HG03558 (cell line): ENCODE measurements around the gene TMEM98.
"Not testable (repeated sequence)": the region's sequence is repeated elsewhere in the genome, so short reads cannot be mapped to it uniquely, and the experiment has no call there.

Source experiments
- ATAC-seq: cut with Tn5 transposase; IDR thresholded peaks from one replicate; pipeline ENCODE4 v1.9.1; 2021; ENCODE audit warnings: moderate number of reproducible peaks; ENCODE audit not compliant: unreplicated experiment; ENCODE audit errors: extremely low read depth

The TMEM98 gene

DNA sequence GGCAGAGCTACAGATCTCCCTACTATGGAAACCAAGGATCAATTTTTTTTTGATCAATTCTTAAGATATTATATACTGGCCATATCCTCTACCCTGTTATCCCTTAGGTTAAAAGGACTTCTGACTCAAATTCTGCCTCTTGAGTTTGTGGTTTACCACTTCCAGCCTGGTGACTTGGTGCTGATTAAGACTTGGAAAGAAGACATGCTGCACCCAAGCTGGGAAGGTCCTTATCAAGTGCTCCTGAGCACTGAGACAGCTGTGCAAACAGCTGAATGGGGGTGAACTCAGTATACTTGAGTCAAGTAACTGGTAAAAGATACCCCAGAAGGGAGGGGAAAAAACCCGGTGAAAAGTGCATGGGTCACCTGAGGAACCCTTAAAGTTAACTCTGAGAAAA lies 43.2 kb downstream of the TMEM98 start:
- no peak for ATAC-seq

DNA sequence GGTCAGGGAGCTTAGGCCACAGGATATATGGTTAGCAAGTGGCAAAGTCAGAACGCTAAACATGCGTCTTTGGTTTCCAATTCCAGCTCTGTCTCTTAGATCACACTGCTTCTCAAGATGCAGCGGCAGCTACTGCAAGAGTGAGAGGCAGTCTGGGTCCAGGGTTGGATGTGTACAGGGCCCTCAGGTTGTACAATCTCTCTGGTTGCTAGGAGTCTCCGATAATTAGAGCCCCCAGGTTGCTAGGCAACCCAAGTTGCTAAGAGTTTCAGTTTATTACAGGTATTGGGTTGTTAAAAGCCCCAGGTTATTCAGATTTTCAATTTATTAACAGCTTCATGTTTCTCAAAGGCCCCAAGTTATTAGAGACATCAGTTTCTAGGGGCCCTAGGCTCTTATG lies 48.2 kb downstream of the TMEM98 start:
- no peak for ATAC-seq

DNA sequence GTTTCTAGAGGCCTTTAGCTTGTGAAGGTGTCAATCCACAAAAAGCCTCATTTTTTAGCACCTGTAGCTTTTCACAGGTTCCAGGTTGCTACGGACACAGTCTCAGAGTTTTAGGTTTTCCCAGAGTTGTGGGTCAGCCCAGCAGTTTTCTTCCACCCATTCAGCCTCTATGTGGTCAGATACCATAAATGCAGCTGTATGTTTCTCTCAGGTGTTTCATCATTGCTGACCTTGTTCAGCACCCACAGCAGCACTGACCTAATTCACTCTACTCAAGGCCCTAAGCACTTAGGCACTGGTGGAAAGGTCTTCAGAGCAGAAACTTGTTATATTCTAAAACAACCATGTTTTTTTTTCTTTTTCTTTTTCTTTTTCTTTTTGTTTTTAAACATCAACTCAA lies 48.7 kb downstream of the TMEM98 start:
- ATAC-seq: no peak

DNA sequence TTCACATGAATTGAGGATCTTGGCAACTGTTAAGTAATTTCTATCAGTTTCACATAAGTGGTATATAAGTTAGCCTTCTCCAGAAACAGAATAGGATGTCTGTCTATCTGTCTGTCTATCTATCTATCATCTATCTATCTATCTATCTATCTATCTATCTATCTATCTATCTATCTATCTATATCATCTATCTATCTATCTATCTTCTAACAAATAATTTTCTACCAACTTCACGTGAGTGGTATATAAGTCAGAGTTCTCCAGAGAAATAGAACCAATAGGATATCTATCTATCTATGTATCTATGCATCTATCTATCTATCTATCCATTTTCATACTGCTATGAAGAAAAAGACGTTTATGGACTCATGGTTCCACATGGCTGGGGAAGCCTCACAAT lies 52.3 kb downstream of the TMEM98 start:
- no peak for ATAC-seq

DNA sequence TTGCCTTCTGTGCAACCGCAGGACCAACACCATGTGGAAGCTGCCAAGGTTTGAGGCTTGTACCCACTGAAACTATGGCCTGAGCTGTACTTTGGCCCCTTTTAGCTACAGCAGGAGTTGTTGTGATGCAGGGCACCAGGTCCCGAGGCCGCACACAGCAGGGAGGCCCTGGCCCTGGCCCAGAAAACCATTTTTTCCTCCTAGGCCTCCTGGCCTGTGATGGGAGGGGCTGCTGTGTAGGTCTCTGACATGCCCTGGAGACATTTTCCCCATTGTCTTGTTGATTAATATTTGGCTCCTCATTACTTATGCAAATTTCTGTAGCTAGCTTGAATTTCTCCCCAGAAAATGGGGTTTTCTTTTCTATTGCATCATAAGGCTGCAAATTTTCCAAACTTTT lies 53.7 kb downstream of the TMEM98 start:
- ATAC-seq: not testable (repeated sequence)

DNA sequence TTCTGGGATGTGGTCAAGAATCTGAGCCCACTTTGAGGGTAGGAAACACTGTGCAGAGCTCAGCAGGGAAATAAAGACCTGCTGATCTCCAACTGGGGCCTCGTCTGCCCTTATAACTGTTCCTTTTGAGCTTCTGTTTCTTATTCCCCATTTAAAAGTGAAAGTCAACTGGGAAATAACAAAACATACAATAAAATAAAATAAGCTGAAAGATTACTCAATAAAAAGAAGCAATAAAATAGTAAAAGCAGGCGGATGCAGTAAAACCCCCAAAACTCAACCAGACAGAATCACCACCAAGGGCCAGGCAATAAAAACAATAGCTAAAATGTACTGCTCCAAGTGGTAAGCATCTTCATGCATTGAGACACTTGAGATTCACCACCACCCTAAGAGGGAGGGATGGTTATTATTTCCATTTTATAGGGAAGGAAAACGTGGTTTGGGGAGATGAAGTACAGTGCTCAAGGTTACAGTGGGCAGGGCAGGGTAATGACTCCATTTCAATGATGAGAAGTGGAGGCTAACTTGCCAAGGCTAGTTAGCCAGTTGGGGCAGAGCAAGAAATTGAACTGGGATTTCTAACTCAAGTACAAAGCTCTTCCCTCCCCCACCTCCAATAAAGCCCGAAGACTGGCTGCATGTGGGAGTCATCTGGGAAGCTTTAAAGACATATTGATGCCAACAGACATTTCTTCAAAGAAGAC lies 57.2 kb downstream of the TMEM98 start:
- no peak for ATAC-seq

DNA sequence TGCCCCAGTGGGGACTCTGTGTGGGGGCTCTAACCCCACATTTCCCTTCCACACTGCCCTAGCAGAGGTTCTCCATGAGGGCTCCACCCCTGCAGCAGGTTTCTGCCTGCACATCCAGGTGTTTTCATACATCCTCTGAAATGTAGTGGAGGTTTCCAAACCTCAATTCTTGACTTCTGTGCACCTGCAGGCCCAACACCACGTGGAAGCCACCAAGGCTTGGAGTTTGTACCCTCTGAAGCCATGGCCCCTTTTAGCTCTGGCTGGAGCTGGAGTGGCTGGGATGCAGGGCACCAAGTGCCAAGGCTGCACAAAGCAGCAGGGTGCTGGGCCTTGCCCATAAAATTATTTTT lies 59.5 kb downstream of the TMEM98 start:
- ATAC-seq: not testable (repeated sequence)

DNA sequence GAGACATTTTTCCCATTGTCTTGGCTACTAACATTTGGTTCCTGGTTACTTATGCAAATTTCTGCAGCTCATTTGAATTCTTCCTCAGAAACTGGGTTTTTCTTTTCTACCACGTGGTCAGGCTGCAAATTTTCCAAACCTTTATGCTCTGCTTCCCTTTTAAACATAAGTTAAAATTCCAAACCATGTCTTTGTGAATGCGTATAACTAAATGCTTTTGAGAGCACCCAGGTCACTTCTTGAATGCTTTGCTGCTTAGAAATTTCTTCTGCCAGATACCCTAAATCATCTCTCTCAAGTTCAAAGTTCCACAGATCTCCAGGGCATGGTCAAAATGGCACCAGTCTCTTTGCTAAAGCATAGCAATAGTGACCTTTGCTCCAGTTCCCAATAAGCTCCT lies 59.9 kb downstream of the TMEM98 start:
- not testable (repeated sequence) for ATAC-seq

DNA sequence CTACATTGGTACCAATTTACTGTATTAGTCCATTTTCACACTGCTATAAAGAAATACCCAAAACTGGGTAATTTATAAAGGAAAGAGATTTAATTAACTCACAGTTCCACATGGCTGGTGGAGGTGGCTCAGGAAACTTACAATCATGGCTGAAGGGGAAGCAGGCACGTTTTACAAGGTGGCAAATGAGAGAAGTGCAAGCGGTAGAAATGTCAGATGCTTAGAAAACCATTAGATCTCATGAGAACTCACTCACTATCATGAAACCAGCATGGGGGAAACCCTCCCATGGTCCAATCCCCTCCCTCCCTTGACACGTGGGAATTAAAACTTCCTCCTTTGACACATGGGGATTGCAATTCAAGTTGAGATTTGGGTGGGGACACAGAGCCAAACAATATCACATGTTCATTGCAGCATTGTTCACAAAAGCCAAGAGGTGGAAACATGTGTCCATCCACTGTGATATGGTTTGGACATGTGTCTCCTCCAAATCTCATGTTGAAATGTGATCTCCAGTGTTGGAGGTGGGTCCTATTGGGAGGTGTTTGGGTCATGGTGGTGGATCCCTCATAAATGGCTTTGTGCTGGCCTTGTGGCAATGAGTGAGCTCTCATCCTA lies 60.6 kb downstream of the TMEM98 start:
- ATAC-seq: no peak

DNA sequence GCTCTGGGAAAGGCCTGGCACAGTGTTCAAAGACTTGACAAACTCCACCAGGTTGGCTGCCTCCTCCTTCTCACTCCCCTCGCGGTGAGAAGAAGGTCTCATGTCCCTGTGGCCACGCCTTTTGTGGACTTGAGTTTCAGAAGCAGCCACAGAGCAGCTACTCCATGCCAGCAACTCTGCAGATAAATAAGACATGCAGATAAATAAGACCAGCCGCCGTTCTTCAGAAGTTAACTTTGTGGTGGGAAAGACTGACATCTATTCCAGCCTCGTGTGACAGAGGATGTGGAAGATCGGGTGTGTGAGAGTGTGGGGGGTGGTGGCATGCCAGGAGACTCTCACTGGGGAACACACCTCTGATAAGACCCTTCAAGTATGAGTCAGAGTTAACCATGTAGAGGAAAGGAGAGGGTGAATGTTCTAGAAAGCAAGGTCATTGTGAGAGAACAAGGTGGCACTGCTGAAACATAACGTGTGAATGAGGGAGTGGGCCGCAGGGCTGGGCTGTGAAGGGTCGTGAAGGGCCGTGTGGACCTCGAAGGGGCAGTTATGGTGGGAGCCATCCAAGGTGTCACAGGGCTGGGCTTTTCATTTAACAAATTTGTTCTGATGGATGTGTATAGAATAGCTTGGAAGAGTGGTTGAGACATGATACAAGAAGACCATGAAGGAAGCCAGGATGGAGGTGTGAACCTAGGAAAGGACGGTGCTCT lies 64.5 kb downstream of the TMEM98 start:
- ATAC-seq: no peak

DNA sequence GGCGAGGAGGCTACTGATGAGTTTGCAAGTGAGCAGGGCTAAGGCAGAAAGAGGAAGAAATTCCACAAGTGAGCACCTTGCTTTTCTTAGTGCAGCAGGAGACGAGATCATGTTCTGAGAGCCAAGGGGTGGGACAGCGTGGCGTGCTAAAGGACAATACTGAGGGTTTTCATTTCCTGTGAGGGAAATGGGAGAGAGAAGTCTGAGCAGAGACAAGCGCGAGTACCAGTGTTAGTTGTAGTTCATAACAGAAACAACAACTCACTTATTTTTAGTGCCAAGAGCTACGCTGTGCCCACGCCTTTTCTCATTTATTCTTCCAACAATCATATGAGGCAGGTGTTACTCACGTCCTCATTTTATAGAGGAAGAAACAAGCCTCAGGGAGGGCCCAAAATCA lies 66.0 kb downstream of the TMEM98 start:
- no peak for ATAC-seq
